OCI-LY3 (cell line): ENCODE measurements around the gene TBX1.

ENCODE experiments used
- H2AFZ ChIP-seq: fragments of 200-600, 300-600 bp; shearing (Covaris generic); 2 replicates; pipeline ENCODE4 v1.6.0; 2014; ENCODE audit warnings: antibody characterized with exemption, low read depth, low read length
- H3K27ac ChIP-seq: fragments of 200-600, 300-600 bp; sonication (generic); 2 replicates; pipeline ENCODE4 v1.5.1; 2014; ENCODE audit warnings: mild to moderate bottlenecking, low read length, moderate library complexity, mixed read lengths
- H3K27me3 ChIP-seq: fragments of 200-600, 300-600 bp; sonication (generic); 2 replicates; pipeline ENCODE4 v1.6.1; 2014; ENCODE audit warnings: low read depth, low read length, mixed read lengths
- H3K36me3 ChIP-seq: fragments of 200-600, 300-600 bp; sonication (generic); replicated peaks from 2 replicates; pipeline ENCODE3; 2014; ENCODE audit warnings: low read depth, low read length, mixed read lengths
- H3K4me1 ChIP-seq: fragments of 300-600, 200-600 bp; sonication (generic); 2 replicates; pipeline ENCODE4 v1.6.1; 2014; ENCODE audit warnings: low read length, mixed read lengths
- H3K4me2 ChIP-seq: fragments of 200-600, 300-600 bp; sonication (generic); 2 replicates; pipeline ENCODE4 v1.6.1; 2014; ENCODE audit warnings: low read length, mixed read lengths
- H3K4me3 ChIP-seq: fragments of 300-600, 200-600 bp; sonication (generic); 2 replicates; pipeline ENCODE4 v1.5.1; 2014; ENCODE audit warnings: antibody characterized with exemption, mild to moderate bottlenecking, low read length, moderate library complexity
- H3K79me2 ChIP-seq: fragments of 300-600, 200-600 bp; shearing (Covaris generic); 2 replicates; pipeline ENCODE4 v1.6.1; 2014; ENCODE audit warnings: mild to moderate bottlenecking, low read length, mixed read lengths
- H3K9ac ChIP-seq: fragments of 300-600, 200-600 bp; shearing (Covaris generic); 2 replicates; pipeline ENCODE4 v1.6.0; 2014; ENCODE audit warnings: mild to moderate bottlenecking, low read length, moderate library complexity
- H3K9me3 ChIP-seq: fragments of 200-600, 300-600 bp; shearing (Covaris generic); 2 replicates; pipeline ENCODE4 v1.6.1; 2014; ENCODE audit warnings: low read length, mixed read lengths; ENCODE audit not compliant: insufficient read depth
- H4K20me1 ChIP-seq: fragments of 200-600, 300-600 bp; sonication (generic); 2 replicates; pipeline ENCODE4 v1.6.1; 2016; ENCODE audit warnings: low read length, mixed read lengths; ENCODE audit not compliant: insufficient read depth
- CTCF ChIP-seq: fragments of 200-600, 300-600 bp; sonication (generic); IDR thresholded peaks from 2 replicates; pipeline ENCODE4 v1.5.1; 2014; ENCODE audit warnings: antibody characterized with exemption, low read length, low read depth
- EZH2phosphoT487 ChIP-seq: fragments of 200-600 bp; shearing (Covaris generic); IDR thresholded peaks from 2 replicates; pipeline ENCODE4 v1.6.1; 2018; ENCODE audit warnings: antibody characterized with exemption, mixed run types, low read depth

Gene TBX1

DNA sequence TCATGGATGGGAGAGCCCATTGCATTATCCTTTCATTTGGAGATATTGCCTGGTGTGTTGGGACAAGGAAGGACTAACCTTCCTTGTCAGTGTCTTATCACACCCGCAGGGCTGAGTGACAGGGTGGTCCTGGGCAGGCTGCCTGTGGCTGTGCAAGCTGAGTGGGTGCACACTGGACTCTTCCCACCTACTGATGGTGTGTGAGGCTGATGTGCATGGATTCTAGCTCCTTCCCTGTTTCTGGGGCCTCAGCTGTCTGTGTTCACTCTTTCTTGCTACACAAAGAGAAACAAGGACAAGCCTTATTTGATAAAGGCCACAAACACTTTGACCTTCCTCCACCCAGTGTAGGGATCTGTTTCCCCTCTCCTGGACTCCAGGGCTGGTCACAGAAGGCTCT is 22.0 kb downstream of the TBX1 start:
- no peaks in the 10 kb centered on the region for H3K79me2 ChIP-seq
- H4K20me1 ChIP-seq, result no peaks in the 10 kb centered on the region
- no peak overlapping the region for H3K9ac ChIP-seq
- H3K4me2 ChIP-seq, result no peak overlapping the region
- no peaks in the 10 kb centered on the region for H3K36me3 ChIP-seq
- no peaks in the 10 kb centered on the region for H3K27me3 ChIP-seq
- H3K4me3 ChIP-seq, result no peak overlapping the region
- no peak overlapping the region for H2AFZ ChIP-seq
- no peaks in the 10 kb centered on the region for H3K9me3 ChIP-seq
- 0 out of 2 replicates have a peak, but pooled peaks cover 4% of the 10 kb centered on the region for H3K4me1 ChIP-seq
- H3K27ac ChIP-seq, result no peak overlapping the region
- TF ChIP-seq EZH2phosphoT487 (no peak), CTCF (no peak)

DNA sequence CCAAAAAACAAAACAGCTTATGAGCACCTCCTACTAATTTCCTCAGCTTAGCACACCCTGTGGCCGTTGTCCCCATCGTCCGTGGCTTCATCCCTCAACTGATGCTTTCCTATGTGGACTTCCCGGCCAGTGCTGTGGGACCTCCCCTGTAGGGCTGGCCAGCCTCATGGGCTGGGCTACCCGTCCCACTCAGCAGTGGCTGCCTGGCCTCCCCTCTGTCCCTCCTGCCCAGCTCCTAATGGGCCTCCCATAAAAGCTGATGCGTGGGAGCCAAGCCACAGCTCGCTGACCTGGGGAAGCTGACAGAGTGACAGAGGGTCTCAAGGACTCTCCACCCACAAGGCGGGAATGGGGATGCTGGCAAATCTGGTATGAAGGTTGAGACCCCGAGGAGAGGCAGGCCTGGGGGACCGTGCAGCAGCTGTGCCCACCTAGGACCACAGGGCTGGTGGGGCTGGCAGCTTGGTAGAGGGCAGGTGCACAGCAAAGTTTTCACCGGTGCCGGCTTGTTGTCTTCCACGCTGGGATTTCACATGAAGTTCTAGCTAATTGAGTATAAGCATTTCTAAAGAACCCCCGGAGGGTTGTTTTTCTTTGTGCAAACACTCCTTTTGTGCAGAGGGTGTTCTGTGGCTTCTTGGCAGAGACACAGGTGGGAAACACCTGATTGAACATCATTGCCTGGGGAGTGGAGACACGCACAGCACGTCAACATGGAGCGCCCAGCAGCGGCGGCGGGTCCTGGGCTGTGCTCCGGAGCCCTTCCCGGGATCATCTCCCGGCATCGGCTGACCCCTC is 23.2 kb downstream of the TBX1 start:
- H3K36me3 ChIP-seq, result no peaks in the 10 kb centered on the region
- H3K79me2 ChIP-seq, result no peaks in the 10 kb centered on the region
- no peak for TF ChIP-seq EZH2phosphoT487
- H3K27ac ChIP-seq, result no peak overlapping the region
- no peaks in the 10 kb centered on the region for H3K27me3 ChIP-seq
- no peaks in the 10 kb centered on the region for H4K20me1 ChIP-seq
- H3K9ac ChIP-seq, result no peak overlapping the region
- H3K4me3 ChIP-seq, result no peak overlapping the region
- H3K9me3 ChIP-seq, result no peaks in the 10 kb centered on the region
- no peak overlapping the region for H3K4me2 ChIP-seq
- H2AFZ ChIP-seq, result no peak overlapping the region
- 0 out of 2 replicates have a peak, but pooled peaks cover 4% of the 10 kb centered on the region for H3K4me1 ChIP-seq

DNA sequence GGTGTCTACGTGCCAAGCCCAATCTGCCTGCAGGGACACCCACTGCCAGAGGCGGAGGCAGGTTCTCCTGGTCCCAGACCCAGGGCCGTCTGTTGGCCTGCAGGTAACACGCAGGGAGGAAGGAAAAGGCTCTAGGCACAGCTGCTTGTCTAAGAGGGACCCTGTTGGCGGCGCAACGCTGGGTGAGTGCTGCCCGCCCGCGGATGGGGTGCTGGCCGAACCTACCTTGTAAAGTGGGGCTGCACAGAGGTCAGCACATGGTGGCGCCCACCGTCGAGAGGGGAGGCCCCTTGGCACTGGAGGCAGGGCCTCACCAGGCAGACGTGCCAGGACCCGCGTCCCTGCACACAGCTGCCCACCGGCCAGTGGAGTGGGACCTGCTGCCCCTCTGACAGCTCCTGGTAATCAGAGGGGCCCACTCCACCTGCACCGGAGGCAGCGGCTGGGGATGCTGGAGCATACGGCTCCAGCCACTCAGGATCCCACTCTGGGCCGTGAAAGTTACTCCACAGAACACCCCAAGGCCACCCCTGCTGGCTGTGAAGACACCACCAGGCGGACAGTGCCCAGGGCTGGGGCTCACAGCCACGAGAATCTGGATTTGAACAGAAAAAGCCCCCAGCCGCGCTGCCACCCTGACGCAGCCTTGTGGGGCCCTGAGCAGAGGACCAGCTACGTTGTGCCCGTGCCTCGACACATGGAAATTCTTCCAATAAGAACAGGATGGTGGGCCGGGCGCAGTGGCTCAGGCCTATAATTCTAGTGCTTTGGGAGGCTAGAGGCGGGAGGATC is 24.0 kb downstream of the TBX1 start:
- no peaks in the 10 kb centered on the region for H4K20me1 ChIP-seq
- TF ChIP-seq CTCF (no peak), EZH2phosphoT487 (no peak)
- H3K4me1 ChIP-seq, result 0 out of 2 replicates have a peak, but pooled peaks cover 4% of the 10 kb centered on the region
- no peak overlapping the region for H3K4me2 ChIP-seq
- H3K79me2 ChIP-seq, result no peaks in the 10 kb centered on the region
- no peak overlapping the region for H3K27ac ChIP-seq
- no peaks in the 10 kb centered on the region for H3K9me3 ChIP-seq
- H2AFZ ChIP-seq, result no peak overlapping the region
- H3K27me3 ChIP-seq, result no peaks in the 10 kb centered on the region
- no peak overlapping the region for H3K4me3 ChIP-seq
- no peak overlapping the region for H3K9ac ChIP-seq
- H3K36me3 ChIP-seq, result no peaks in the 10 kb centered on the region

- H3K9ac ChIP-seq, result no peak overlapping the region
- no peaks in the 10 kb centered on the region for H3K4me1 ChIP-seq
- no peak for TF ChIP-seq CTCF
- TF ChIP-seq EZH2phosphoT487, result no peak
- no peak overlapping the region for H3K4me2 ChIP-seq
- H3K9me3 ChIP-seq, result no peaks in the 10 kb centered on the region
- H3K79me2 ChIP-seq, result no peaks in the 10 kb centered on the region
- no peaks in the 10 kb centered on the region for H3K36me3 ChIP-seq
- H4K20me1 ChIP-seq, result no peaks in the 10 kb centered on the region
- no peaks in the 10 kb centered on the region for H3K27me3 ChIP-seq
- H3K4me3 ChIP-seq, result no peak overlapping the region
- no peak overlapping the region for H3K27ac ChIP-seq
- H2AFZ ChIP-seq, result no peak overlapping the region
Observed at GRCh38 chr22:19785461-19786263, 25.1 kb downstream of the TBX1 start.
